ENCODE data around the gene DLX4. TPM values are rescaled to one million over a fixed set of nuclear protein-coding genes. Genes with fewer than 3 reads are reported as not detected.

DLX4 gene
- total RNA-seq, 1 donor from 2014 or later, result not detected

GRCh38 chr17:50020841-50021599 lies 52.0 kb downstream of the DLX4 start:
- Histone ChIP-seq H3K4me1 (ENCODE audit: control insufficient read depth in 3 of 3, insufficient read depth in 3 of 3, low read length in 3 of 3) (no peaks in the 10 kb centered on the region), H3K9me3 (ENCODE audit: control insufficient read depth in 3 of 3, low read length in 3 of 3) (no peaks in the 10 kb centered on the region)

DNA sequence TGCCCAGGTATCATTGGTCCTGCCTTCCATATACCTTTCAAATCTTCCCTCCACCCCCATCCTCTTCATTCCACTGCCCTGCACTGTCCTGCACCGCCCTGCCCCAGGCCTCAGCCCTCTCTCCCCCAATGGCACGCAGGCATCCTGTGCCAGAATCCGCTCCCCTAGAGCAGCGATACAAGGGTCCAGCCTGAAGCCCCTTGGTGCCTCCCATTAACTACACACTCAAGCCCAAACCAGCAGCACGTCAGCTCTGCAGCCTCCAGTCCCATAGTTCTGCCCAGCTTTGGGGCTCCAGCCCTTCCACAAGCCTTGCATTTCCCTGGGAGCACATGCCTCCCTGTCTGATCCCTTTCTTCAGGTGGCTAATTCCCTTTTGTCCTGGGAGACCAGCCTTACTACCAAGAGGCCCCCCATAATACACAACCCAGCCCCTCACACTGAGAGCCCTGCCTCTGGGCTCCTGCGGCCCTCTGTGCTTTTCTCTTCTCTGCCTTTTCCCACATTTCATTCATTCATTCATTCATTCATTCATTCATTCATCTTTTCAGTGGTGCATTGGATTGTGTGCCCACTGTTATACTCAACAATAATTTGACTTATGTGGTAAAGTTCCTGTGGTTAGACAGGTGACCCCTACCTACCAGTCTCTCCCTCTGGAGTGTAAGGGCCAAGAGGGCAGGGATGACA lies 52.8 kb downstream of the DLX4 start:
- Histone ChIP-seq H3K9ac (ENCODE audit: low read depth in 1 of 3, low read length in 3 of 3) (no peak overlapping the region), H3K27me3 (ENCODE audit: control insufficient read depth in 3 of 3, insufficient read depth in 3 of 3, low read length in 3 of 3) (no peaks in the 10 kb centered on the region), H3K9me3 (ENCODE audit: control insufficient read depth in 3 of 3, low read length in 3 of 3) (no peaks in the 10 kb centered on the region), H3K4me1 (ENCODE audit: control insufficient read depth in 3 of 3, insufficient read depth in 3 of 3, low read length in 3 of 3) (peaks cover 0 to under 1% (median 0%) of the 10 kb centered on the region in 3 donors), H3K27ac (ENCODE audit: low read depth, low read length) (no peak overlapping the region), H3K36me3 (ENCODE audit: control insufficient read depth in 3 of 3, insufficient read depth in 3 of 3, low read length in 3 of 3) (no peaks in the 10 kb centered on the region), H3K4me3 (ENCODE audit: low read length in 3 of 3) (no peak overlapping the region)

More at GRCh38 chr17:50020841-50021599, 52.0 kb downstream of the DLX4 start:
- Histone ChIP-seq H3K9ac (ENCODE audit: low read depth in 1 of 3, low read length in 3 of 3) (no peak overlapping the region), H3K27me3 (ENCODE audit: control insufficient read depth in 3 of 3, insufficient read depth in 3 of 3, low read length in 3 of 3) (no peaks in the 10 kb centered on the region), H3K4me3 (ENCODE audit: low read length in 3 of 3) (no peak overlapping the region), H3K27ac (ENCODE audit: low read depth, low read length) (no peak overlapping the region), H3K36me3 (ENCODE audit: control insufficient read depth in 3 of 3, insufficient read depth in 3 of 3, low read length in 3 of 3) (no peaks in the 10 kb centered on the region)

- no peak overlapping the region for H3K9ac ChIP-seq (ENCODE audit: low read depth in 1 of 3, low read length in 3 of 3)
- peaks cover 0 to 4% (median 0%) of the 10 kb centered on the region in 3 donors for H3K27me3 ChIP-seq (ENCODE audit: control insufficient read depth in 3 of 3, insufficient read depth in 3 of 3, low read length in 3 of 3)
- no peaks in the 10 kb centered on the region for H3K9me3 ChIP-seq (ENCODE audit: control insufficient read depth in 3 of 3, low read length in 3 of 3)
- H3K36me3 ChIP-seq (ENCODE audit: control insufficient read depth in 3 of 3, insufficient read depth in 3 of 3, low read length in 3 of 3), result no peaks in the 10 kb centered on the region
- peaks cover 6 to 8% (median 6%) of the 10 kb centered on the region in 3 donors for H3K4me1 ChIP-seq (ENCODE audit: control insufficient read depth in 3 of 3, insufficient read depth in 3 of 3, low read length in 3 of 3)
- no peak overlapping the region for H3K27ac ChIP-seq (ENCODE audit: low read depth, low read length)
- no peak overlapping the region for H3K4me3 ChIP-seq (ENCODE audit: low read length in 3 of 3)
Observed at GRCh38 chr17:50022463-50023130, 53.6 kb downstream of the DLX4 start.

DNA sequence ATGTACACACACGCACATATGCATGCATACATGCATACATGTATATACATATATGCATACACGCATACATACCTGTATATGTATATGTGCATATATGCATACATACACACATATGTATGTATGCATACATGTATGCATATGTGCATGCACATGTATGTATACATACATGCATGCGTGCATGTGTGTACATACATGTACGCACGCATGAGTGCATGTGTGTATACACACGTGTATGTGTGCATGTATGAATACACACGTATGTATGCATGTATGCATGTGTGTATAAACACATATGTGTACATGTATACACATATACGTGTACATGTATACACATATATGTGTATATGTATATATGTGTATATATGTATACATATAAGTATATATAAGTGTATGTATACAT lies 54.5 kb downstream of the DLX4 start:
- H3K27ac ChIP-seq (ENCODE audit: low read depth, low read length), result no peak overlapping the region
- no peaks in the 10 kb centered on the region for H3K9me3 ChIP-seq (ENCODE audit: control insufficient read depth in 3 of 3, low read length in 3 of 3)
- peaks cover 9% of the 10 kb centered on the region in 3 donors for H3K4me1 ChIP-seq (ENCODE audit: control insufficient read depth in 3 of 3, insufficient read depth in 3 of 3, low read length in 3 of 3)
- no peaks in the 10 kb centered on the region for H3K36me3 ChIP-seq (ENCODE audit: control insufficient read depth in 3 of 3, insufficient read depth in 3 of 3, low read length in 3 of 3)
- H3K27me3 ChIP-seq (ENCODE audit: control insufficient read depth in 3 of 3, insufficient read depth in 3 of 3, low read length in 3 of 3), result peaks cover 0 to 8% (median 1%) of the 10 kb centered on the region in 3 donors
- no peak overlapping the region for H3K4me3 ChIP-seq (ENCODE audit: low read length in 3 of 3)
- no peak overlapping the region for H3K9ac ChIP-seq (ENCODE audit: low read depth in 1 of 3, low read length in 3 of 3)

Small RNAs within 50 kb of the gene (small RNA-seq; reads per million reads assigned to genes)
- not detected for gene RNU6-1313P

Other genes with a start within 250 kb of the DLX4 start
- 5.2 TPM for gene FAM117A, start 205.1 kb upstream of the DLX4 start, total RNA-seq
- 23.5 TPM for gene KAT7, start 180.5 kb upstream of the DLX4 start, total RNA-seq
- 2.1 TPM for gene TAC4, start 121.1 kb upstream of the DLX4 start, total RNA-seq
- gene DLX3, start 26.0 kb downstream of the DLX4 start, total RNA-seq, result not detected
- 27.7 TPM for gene ITGA3, start 86.9 kb downstream of the DLX4 start, total RNA-seq
- 18.8 TPM for gene PDK2, start 126.2 kb downstream of the DLX4 start, total RNA-seq
- gene SAMD14, start 161.0 kb downstream of the DLX4 start, total RNA-seq, result 1.0 TPM
- 19.3 TPM for gene PPP1R9B, start 181.5 kb downstream of the DLX4 start, total RNA-seq
- 158 TPM for gene SGCA, start 196.8 kb downstream of the DLX4 start, total RNA-seq
- 3,450 TPM for gene COL1A1, start 232.4 kb downstream of the DLX4 start, total RNA-seq